COR-L47 (cell line): Measurements from ENCODE around the gene ADM5.
A peak's percentile ranks its signal among the peaks of the same experiment; 100 is the strongest.

Experiments
- DNase-seq: peaks from one replicate; lab custom pipeline; 2025; lab: John Stamatoyannopoulos, UW

ADM5 gene, protein sequence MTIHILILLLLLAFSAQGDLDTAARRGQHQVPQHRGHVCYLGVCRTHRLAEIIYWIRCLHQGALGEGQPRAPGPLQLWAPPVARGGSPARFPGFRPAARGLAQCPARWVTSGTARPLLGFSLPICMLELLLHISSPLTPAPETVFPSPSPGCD

DNA sequence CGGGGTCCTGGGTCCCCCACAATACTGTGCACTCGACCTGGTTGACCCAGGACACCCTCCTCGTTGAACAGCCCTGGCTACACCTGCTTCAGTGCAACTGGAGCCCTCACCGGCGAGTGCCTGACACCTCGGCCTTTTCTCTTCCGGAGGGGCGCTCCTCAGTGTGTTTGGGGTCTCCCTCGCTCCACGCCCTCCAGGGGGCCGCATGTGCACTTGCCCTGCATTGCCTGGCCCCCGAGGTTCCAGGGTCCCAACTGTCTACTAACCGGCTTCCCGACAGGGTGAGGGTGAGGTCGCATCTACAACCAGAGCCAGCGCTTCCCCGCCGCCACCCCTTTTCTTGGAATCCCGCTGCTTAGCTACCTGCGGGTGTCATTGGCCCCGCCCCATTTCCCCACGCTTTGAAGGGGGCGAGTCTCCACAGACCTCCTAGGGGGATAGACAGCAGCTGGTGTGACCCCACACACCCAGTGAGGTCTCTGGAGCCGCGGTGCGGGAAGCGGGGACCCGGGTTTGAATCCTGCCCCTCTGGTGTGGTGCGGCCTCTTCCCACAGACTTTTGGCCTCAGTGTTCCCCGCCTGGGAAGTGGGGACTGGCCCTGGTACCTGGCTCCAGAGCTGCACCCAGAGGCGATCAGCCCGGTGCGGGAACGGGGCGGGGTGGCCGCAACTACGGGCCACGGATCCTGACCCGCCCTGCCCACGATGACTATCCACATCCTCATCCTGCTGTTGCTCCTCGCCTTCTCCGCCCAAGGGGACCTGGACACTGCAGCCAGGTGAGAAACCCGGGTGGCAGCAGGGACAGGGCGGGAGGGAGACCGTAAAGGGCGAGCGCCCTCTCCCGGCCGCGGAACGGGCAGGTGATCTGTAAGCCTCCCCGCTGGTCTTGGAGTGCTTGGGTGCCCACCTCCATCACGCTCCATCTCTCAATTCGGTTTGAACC, at the start of gene ADM5:
Gene ADM5 (plus strand): TSS at position 462 of the 946 bp plus-strand sequence. CDS start 244 bp downstream, at position 706.
- DNase-seq, result peak; percentile 78

DNA sequence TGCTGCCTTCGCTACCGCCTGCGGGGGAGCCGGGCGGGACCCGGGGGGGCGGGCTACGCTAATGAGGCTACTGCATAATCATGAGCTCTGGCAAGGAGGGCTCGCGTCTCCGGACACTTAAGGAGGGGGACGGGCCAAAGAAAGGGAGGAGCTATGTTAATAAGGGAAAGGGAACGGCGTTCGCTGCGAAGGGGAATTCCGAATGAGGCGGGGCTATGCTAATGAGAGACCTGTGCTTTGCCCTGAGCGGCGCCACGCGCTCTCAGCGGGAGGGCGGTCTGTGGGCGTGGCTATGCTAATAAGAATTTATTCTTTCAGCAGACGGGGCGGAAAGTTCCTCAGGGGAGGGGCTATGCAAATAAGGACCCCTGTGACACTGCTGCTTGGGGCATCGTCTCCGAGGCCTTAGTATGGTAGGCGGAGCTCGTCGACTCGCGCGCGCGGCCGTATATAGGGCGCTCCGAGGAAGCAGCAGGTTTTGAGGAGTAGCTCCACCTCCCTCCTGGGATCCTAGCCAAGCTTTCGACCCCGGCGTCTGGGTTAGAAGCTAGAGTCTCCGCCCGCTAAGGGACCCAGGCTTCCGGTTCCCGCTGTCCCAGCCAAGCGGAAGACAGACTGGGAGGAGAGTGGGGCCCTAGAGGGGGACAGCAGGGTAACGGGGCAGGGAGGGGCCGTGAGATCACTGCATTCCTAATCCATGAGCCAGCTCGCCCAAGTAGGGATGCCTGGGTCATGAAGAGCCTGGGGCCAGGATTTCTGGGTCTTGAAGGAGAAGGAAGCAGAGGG, 49.1 kb upstream of the ADM5 start, which contains the start of gene RRAS:
Gene RRAS (minus strand): TSS at position 31 of the 786 bp plus-strand sequence. CDS start 45 bp downstream, outside the sequence.
- peak; percentile 99 for DNase-seq

DNA sequence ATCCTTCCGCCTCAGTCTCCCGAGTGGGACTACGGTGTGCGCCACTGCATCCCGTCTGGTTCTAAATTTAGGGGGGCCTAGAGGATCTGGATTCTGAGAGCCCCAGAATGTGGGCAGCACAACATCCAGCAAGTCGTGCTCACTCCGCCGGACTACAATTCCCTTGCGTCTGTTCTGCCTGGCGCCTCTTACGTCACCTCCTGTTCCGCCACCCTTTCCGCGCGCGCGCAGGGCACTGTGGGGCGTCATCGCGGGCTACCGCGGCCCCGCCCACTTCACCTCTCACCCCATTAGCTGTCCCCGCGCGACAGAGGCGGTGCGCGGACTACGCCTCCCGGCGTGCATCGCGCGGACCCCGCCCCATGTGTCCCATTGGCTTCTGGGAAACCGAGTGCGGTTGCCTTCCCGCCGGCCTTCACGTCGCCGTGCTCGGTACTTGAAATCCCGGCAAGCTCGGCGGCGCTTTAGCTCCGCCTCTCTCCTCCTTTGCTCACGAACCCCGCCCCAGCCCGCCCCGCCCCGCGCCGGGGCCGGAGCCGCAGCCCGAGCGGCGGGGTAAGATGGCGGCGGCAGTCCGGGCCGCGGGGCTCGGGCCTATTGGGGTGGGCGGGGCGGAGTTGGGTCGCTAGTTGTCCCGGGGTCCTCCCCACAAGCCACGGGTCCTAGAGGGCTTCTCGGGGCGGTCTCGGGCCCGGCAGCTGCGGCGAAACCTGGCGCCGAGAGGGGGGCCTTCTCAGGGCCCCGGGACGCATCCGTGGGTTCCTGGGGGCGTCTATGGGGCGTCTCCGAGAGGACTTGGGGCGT, 47.5 kb upstream of the ADM5 start, which contains the start of gene SCAF1:
Gene SCAF1 (plus strand): TSS at position 522 of the 804 bp plus-strand sequence. CDS start 2,818 bp downstream, outside the sequence.
- DNase-seq, result peak; percentile 99

DNA sequence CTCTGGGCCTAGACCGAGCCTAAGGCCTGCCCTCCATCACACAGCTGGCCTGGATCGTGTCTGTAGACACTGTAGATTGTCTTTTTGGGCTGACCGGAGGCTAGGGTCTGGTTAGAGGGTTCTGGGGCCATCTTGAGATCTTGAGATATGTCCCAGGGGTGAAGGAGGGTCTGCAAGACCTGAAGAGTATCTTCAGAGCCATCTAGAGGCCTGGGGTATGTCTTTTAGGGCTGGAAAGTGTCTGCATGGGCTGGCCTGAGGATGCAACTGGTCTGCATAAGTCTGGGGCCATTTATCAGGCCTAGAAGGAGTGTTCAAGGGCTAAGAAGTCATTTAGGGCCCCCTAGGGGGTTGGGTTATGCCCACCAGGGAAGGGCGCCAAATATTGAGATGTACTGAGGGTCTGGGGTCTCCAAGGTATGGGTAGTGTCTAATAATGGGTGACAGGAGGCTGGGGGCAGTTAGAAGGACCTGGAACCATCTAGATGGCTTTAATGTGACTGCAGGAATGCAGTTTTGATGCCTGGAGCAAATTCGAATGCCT, 46.8 kb upstream of the ADM5 start:
- no peak for DNase-seq

DNA sequence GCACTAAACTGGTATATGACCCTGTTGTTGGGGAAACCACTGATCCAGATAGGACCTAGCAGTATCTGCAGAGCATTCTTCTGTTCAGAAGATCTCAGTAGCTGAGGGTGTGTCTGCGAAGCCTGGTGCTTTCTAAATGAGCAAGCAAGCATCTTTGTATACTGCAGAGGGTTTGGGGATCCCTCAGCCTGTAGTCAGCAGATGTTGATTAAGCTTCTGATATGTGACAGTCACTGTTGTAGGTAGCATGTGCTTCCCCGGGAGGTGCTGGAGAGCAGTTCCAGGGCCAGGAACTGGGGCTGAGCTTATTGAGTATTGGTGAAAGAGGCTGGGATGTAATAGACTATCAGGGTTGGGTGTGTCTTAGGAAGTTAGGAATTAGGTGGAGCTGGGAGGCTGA, 45.9 kb upstream of the ADM5 start:
- DNase-seq, result no peak

DNA sequence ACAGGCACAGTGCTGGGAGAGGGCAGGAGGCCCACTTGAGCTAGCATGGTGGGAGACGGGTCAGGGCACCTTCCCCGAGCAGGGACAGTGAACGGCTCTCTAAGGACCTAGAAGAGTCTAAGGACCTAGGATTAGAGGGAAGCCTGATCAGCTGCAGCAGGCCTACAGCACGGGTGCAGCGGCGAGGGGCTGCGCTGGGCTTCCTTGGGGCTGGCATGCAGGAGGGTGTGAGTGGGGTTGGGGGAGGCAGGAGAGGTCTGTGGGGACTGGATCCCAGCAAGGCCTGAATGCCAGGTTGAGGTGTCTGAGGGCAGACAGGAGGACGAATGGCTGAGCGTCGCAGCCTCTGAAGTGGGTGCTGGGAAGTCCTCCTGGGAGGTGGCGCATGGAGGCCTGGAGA, 43.8 kb upstream of the ADM5 start:
- no peak for DNase-seq

DNA sequence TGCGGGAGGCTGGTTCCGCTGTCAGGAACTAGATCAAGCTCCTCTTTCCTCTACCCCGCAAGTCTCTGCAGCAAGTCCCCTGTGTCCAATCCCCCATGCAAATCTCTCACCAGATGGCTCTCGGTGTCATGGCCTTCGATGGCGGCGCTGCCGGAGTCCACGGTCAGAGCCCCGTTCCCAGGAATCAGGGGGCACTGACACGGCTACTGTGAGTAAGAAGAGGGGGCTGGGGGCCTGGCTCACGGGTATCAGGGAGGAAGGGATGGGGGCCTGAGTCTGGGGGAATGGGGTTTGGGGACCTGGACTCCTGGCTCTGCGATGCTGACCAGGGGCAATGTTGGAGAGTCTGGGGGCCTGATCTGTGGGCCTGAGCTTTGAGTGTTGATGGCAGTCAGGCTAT, 43.4 kb upstream of the ADM5 start:
- DNase-seq, result no peak

DNA sequence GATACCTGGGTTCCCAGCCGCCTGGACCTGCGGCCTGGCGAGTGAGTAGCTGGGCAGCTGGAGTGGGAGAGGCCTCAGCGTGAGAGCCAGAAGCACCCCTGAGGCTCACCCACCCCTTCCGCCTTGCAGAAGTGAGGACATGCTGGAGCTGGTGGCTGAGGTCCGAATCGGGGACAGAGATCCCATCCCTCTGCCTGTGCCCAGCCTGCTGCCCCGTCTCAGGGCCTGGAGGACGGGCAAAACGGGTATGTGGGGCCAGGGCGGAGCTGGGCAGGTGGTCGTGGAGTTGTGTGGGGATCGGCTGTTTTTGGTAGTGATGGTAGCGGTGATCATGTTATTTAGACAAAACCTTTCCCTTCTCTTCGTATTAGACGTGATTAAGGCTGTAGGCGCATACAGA, 42.8 kb upstream of the ADM5 start:
- DNase-seq, result no peak

DNA sequence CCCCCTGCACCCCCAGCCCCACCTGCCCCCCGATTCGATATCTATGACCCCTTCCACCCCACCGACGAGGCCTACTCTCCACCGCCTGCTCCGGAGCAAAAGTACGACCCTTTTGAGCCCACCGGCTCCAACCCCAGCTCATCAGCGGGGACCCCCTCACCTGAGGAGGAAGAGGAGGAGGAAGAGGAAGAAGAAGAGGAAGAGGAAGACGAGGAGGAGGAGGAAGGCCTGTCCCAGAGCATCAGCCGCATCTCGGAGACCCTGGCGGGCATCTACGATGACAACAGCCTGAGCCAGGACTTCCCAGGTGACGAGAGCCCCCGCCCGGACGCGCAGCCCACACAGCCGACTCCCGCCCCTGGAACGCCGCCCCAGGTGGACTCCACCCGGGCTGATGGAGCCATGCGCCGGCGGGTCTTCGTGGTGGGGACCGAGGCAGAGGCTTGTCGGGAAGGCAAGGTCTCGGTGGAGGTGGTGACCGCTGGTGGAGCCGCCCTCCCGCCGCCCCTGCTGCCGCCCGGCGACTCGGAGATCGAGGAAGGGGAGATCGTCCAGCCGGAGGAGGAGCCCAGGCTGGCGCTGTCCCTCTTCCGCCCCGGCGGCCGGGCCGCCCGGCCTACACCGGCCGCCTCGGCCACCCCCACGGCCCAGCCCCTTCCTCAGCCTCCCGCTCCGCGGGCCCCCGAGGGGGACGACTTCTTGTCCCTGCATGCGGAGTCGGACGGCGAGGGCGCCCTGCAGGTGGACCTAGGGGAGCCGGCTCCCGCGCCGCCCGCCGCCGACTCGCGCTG, 38.2 kb upstream of the ADM5 start:
- no peak for DNase-seq

DNA sequence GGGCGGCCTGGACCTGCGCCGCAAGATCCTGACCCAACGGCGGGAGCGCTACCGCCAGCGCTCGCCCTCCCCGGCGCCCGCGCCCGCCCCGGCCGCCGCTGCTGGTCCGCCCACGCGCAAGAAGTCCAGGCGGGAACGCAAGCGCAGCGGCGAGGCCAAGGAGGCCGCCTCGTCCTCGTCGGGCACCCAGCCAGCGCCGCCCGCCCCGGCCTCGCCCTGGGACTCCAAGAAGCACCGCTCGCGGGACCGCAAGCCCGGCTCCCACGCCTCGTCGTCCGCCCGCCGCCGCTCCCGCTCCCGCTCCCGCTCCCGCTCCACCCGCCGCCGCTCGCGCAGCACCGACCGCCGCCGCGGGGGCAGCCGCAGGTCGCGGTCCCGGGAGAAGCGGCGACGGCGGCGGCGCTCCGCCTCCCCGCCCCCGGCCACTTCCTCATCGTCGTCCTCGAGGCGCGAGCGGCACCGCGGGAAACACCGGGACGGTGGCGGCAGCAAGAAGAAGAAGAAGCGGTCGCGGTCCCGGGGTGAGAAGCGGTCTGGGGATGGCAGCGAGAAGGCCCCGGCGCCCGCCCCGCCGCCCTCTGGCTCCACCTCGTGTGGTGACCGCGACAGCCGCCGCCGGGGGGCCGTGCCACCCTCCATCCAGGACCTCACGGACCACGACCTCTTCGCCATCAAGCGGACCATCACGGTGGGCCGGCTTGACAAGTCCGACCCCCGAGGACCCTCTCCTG, 37.4 kb upstream of the ADM5 start:
- no peak for DNase-seq

DNA sequence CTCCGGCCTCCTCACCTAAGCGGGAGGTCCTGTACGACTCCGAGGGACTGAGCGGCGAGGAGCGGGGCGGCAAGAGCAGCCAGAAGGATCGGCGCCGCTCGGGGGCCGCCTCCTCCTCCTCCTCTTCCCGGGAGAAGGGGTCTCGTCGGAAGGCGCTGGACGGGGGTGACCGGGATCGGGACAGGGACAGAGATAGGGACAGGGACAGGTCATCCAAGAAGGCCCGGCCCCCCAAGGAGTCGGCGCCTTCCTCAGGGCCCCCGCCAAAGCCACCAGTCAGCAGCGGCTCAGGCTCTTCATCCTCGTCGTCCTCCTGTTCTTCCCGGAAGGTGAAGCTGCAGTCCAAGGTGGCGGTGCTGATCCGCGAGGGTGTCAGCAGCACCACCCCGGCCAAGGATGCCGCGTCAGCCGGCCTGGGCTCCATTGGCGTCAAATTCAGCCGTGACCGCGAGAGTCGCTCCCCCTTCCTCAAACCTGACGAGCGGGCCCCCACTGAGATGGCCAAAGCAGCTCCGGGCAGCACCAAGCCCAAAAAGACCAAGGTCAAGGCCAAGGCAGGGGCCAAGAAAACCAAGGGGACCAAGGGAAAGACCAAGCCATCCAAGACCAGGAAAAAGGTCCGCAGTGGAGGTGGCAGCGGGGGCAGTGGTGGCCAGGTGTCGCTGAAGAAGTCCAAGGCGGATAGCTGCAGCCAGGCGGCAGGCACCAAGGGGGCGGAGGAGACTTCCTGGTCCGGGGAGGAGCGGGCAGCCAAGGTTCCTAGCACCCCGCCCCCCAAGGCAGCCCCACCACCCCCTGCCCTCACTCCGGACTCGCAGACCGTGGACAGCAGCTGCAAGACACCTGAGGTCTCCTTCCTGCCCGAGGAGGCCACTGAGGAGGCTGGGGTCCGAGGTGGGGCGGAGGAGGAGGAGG, 36.6 kb upstream of the ADM5 start:
- no peak for DNase-seq

DNA sequence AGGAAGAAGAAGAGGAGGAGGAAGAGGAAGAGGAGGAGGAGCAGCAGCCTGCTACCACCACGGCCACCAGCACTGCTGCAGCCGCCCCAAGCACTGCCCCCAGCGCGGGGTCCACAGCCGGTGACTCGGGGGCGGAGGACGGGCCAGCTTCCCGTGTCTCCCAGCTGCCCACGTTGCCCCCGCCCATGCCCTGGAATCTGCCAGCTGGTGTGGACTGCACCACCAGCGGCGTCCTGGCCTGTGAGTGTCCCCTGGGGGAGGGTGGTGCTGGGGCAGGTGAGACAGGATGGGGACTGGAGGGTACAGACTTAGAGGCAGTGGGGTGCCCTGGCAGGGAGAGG, 36.0 kb upstream of the ADM5 start:
- no peak for DNase-seq

DNA sequence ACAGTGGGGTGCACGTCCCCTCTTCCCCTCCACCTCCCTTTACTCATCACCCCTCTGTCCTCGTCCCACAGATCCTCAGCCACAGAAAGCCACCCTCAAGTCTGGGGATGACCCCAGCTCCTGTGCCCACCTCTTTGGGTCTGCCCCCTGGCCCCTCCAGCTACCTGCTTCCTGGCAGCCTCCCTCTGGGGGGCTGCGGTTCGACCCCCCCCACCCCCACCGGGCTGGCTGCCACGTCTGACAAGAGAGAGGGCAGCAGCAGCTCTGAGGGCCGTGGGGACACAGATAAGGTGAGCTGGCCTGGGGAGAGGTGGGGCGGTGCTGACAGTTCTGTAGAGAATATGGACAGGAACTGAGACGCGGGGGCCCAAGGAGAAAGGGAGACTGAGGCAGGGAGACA, 34.8 kb upstream of the ADM5 start:
- no peak for DNase-seq

DNA sequence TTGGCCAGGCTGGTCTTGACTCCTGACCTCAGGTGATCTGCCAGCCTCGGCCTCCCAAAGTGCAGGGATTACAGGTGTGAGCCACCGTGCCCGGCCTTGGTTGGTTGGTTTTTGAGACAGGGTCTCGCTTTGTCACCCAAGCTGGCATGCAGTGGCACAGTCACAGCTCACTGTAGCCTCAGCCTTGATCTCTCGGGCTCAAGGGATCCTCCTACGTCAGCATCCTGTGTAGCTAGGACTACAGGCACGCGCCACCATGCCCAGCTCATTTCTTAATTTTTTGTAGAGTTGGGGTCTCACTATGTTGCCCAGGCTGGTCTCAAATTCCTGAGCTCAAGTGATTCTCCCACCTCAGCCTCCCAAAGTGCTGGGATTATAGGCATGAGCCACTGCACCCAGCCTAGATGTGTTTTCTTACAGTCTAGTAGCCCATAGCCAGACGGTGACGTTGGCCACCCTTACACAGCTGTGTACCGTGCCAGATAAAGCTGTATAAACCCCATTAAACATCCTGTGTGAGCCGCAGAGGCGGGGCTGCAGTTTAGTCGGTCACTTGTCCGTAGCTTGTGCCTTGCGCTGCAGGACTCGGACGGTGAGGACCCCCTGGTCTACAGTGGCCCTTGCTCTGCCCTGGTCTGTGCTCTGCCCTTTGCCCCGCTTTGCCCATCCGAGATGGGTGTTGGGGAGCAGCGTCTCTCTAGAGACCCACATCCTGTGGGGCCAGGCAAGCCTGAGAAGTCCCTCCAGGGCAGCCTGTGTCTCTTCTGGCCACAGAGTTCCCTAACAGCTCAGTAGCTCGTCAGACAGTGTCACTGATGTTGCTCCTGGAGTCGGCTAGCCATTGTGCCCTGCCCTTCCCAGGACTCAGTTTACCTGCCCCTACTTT, 33.6 kb upstream of the ADM5 start:
- DNase-seq, result no peak

DNA sequence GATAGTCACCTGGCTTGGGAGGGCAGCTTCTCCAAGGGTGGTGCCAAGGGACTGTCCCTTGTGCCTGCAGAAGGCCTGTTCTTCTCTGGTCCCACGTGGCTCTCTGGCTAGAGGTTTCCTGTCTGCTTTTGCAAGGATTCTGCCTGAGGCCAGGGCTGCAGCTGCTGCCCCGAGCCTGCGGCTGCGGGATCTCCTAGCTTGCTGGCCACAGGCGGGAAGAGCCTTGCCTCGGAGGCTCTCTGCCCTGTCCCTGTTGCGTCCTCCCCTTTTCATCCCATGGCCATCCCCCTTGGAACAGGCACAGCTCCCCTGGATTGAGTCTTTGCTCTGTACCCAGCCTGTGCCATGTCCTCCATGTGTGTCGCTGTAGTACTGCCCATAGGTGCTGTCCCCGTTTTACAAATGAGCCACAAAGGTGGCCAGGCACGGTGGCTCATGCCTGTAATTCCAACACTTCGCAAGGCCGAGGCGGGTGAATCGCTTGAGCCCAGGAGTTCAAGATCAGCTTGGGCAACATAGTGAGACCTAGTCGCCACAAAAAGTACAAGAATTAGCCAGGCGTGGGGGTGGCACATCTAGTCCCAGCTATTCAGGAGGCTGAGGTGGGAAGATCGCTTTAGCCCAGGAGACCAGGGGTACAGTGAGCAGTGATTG, 32.8 kb upstream of the ADM5 start:
- DNase-seq, result no peak

DNA sequence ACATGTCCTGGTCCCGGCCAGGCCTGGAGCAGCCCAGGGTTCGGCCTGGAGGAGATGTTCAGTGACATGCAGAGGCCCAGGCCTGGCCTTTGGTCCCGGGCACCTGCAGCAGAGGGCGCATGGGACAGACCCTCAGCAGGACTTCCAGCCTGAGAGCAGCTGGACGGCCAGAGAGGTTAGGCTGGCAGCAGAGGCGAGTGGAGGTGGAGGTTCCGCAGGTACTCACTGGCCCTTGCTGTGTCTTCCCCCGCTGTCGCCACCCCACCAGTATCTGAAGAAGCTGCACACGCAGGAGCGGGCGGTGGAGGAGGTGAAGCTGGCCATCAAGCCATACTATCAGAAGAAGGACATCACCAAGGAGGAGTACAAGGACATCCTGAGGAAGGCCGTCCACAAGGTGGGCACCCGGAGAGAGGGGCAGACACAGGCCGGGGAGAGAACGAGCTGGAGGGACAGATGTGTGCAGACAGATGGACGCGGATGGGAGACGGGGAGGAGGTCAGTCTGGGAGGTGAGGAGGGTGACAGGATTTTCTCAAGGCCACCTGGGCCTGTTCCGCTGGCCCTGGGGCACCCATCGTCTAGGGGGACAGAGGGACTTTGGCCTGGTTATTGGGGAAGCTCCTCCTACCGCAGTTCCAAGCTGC, 31.8 kb upstream of the ADM5 start:
- DNase-seq, result no peak

DNA sequence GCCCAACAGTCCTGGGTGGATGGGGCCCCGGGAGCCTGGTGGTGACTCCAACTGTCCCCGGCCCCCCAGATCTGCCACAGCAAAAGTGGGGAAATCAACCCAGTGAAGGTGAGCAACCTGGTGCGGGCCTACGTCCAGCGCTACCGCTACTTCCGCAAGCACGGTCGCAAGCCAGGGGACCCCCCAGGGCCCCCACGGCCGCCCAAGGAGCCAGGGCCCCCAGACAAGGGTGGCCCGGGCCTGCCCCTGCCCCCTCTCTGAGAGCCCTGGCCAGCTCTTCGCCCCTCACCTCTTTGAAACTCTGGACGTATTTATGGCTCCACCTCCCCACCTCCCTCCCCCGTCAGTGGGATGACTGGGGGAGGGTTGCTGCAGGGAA, 31.3 kb upstream of the ADM5 start:
- no peak for DNase-seq
